Kidney (tissue), 14 donors: Measurements from ENCODE around the gene NSG1. TPM values are rescaled to one million over a fixed set of nuclear protein-coding genes. Genes with fewer than 3 reads are reported as not detected.

Source experiments
- DNase-seq, 5 donors: peaks; one replicate each; pipeline ENCODE4 v3.0.0-alpha.2; 2013 to 2020
- FAIRE-seq: peaks from 2 replicates; lab custom pipeline; 2012; peaks lifted over from hg19 to GRCh38; lab: Jason Lieb, UNC
- H3K27ac ChIP-seq, 2 donors: one replicate each; pipeline ENCODE4 v1.7.0; 2013; ENCODE audit warnings: low read depth in 2 of 2, low read length in 2 of 2, inconsistent platforms in 1 of 2
- H3K27me3 ChIP-seq: one replicate; pipeline ENCODE4 v1.7.1; 2013; ENCODE audit warnings: low read length, inconsistent platforms; ENCODE audit not compliant: control insufficient read depth, insufficient read depth
- H3K36me3 ChIP-seq, 3 donors: one replicate each; pipeline versions ENCODE4 v1.7.0 to v1.7.1; 2013; ENCODE audit warnings: low read length in 3 of 3, control low read depth in 1 of 3, inconsistent platforms in 1 of 3; ENCODE audit not compliant: insufficient read depth in 3 of 3, control insufficient read depth in 2 of 3
- H3K4me1 ChIP-seq, 3 donors: one replicate each; pipeline versions ENCODE4 v1.7.0 to v1.7.1; 2013; ENCODE audit warnings: low read length in 3 of 3, inconsistent platforms in 1 of 3, low read depth in 1 of 3; ENCODE audit not compliant: control insufficient read depth in 2 of 3, insufficient read depth in 2 of 3
- H3K4me3 ChIP-seq, 3 donors: one replicate each; pipeline versions ENCODE4 v1.7.0 to v1.8.1; 2013; ENCODE audit warnings: low read length in 3 of 3, control low read depth in 1 of 3, inconsistent platforms in 1 of 3
- H3K9ac ChIP-seq, 3 donors: one replicate each; pipeline versions ENCODE4 v1.7.0 to v1.7.1; 2013; ENCODE audit warnings: low read length in 3 of 3, control low read depth in 1 of 3, inconsistent platforms in 1 of 3
- H3K9me3 ChIP-seq, 3 donors: one replicate each; pipeline versions ENCODE4 v1.7.0 to v1.7.1; 2013; ENCODE audit warnings: low read length in 3 of 3, control low read depth in 1 of 3, inconsistent platforms in 1 of 3; ENCODE audit not compliant: control insufficient read depth in 2 of 3, insufficient read depth in 1 of 3
- CTCF ChIP-seq: IDR thresholded peaks from 3 replicates; pipeline ENCODE4 v1.5.1; 2012; ENCODE audit warnings: mild to moderate bottlenecking, moderate library complexity, borderline replicate concordance; ENCODE audit not compliant: insufficient read depth; ENCODE audit errors: extremely low read depth
- intact Hi-C: fragments of 100-400 bp; cut with DNase I; formaldehyde crosslinking; loops from one replicate; pipeline ENCODE4 v1.11.1; 2022
- polyA plus RNA-seq: library from polyadenylated mRNA; stranded (reverse); fragments of 350-450 nt; fragmentation: Illumina TruSeq; extraction: RNeasy Lipid Tissue Mini Kit (QIAGEN cat#74804); gene quantifications from one replicate; pipeline ENCODE4 v1.2.3, GENCODE V29; 2014; ENCODE audit warnings: low read depth, low replicate concordance; ENCODE audit not compliant: insufficient read depth
- total RNA-seq: library from RNA; stranded (reverse); fragmentation: NEBNext Ultra II Directional; extraction: Animal tissue kit (Norgen Biotek cat#: 25700); gene quantifications from one replicate; pipeline ENCODE4 v1.2.1, GENCODE V29; 2021
- donor health status: control.
- donor health status: control.
- donor health status: control.
- donor health status: control.
- donor health status: control.
- donor health status: DM: yes; HTN: yes; CAD: no.
- donor health status: Normal renal cell carcinoma (clear cell type).

Gene NSG1
- total and polyA plus RNA-seq, 2 donors from 2014 or later: 4.7 to 9.5 TPM

DNA sequence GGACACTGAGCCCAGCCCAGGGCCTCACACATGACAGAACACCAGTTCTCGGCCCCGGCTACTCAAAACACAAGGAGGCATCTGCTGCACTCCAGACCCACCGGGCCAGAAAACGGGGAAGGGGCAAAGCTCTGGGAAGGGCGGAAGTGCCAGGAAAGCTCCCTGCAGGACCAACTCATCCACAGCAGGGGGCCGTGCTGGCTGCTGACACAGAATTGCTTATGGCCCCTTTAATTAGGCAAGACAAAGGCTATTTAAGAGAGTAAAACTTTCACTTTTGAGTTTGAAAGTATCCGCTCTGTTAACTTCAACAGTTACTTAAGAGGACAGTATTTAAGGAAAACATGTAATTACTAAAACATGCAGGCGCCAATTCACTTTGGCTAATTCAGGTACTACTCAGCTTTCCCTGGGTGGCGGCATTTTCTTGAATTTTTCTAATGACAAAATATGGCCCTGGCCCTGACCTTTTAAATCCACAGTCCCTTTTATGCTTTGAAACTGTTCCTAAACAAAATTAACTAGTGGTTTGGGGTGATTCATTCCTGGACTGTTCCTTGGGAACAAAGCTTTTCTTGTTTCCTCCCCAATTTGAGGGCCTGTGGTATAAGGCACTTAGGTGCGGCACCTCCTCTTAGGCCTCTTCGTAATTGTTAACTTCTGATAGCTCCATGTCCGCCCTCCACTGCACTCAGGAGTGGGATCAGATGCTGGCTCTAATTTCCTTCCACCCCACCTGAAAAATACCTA, 40.4 kb downstream of the NSG1 start:
- no peak for FAIRE-seq
- peaks cover 0 to 25% (median 16%) of the 10 kb centered on the region in 3 donors for H3K36me3 ChIP-seq

DNA sequence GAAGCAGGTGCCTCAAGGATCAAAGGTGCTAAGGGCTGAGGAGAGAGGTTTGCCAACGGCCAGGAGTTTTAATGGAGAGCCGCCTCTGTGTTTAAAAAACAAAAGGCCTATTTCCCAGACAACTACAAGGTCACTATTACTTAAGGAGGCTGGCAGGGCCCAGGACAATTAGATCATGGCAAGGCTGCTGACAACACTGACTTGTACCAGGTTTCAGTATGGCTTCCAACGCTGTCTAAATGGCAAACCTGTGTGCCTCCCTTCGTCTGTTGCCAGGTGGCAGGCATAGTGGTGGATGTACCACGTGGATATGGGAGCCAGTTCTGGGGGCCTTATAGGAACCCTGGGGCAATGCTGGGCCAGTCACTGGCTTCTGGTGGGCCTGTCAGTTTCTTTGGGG, 41.0 kb downstream of the NSG1 start:
- no peak overlapping the region for H3K9ac ChIP-seq
- H3K9me3 ChIP-seq: no peaks in the 10 kb centered on the region
- no peak for FAIRE-seq
- H3K4me1 ChIP-seq: no peaks in the 10 kb centered on the region
- DNase-seq: peak in 1 of 5 donors; percentile 24
- intact Hi-C loops: no loop called here
- no peaks in the 10 kb centered on the region for H3K27me3 ChIP-seq
- no peak for TF ChIP-seq CTCF
- H3K4me3 ChIP-seq: no peak overlapping the region
- no peak overlapping the region for H3K27ac ChIP-seq
- peaks cover 0 to 30% (median 16%) of the 10 kb centered on the region in 3 donors for H3K36me3 ChIP-seq

More for the DNA sequence above, 40.4 kb downstream of the NSG1 start:
- no peak for TF ChIP-seq CTCF
- intact Hi-C loops: no loop called here
- DNase-seq: peak in 4 of 5 donors; percentile 36 to 48 (median 44)
- H3K9me3 ChIP-seq: no peaks in the 10 kb centered on the region
- H3K27me3 ChIP-seq: no peaks in the 10 kb centered on the region
- no peak overlapping the region for H3K27ac ChIP-seq
- H3K4me3 ChIP-seq: no peak overlapping the region
- no peak overlapping the region for H3K9ac ChIP-seq
- no peaks in the 10 kb centered on the region for H3K4me1 ChIP-seq

- FAIRE-seq: no peak
- Histone ChIP-seq H3K27ac (no peak overlapping the region), H3K4me3 (no peak overlapping the region), H3K36me3 (peaks cover 0 to 40% (median 16%) of the 10 kb centered on the region in 3 donors), H3K9me3 (no peaks in the 10 kb centered on the region), H3K9ac (no peak overlapping the region), H3K27me3 (no peaks in the 10 kb centered on the region), H3K4me1 (no peaks in the 10 kb centered on the region)
- DNase-seq: peak in 1 of 5 donors; percentile 29
- no peak for TF ChIP-seq CTCF
- intact Hi-C loops: no loop called here
Observed at GRCh38 chr4:4428966-4429875, 42.3 kb downstream of the NSG1 start.
